ENCODE data around the gene AVL9.
A peak's percentile ranks its signal among the peaks of the same experiment; 100 is the strongest.
"Not testable (repeated sequence)": the region's sequence is repeated elsewhere in the genome, so short reads cannot be mapped to it uniquely, and the experiment has no call there.

The AVL9 gene

GRCh38 chr7:32496052-32496813 is 944 bp downstream of the AVL9 start:
- DNase-seq: no peak

GRCh38 chr7:32499755-32500154 is 4.5 kb downstream of the AVL9 start:
- DNase-seq: not testable (repeated sequence)

GRCh38 chr7:32500216-32500615 is 4.9 kb downstream of the AVL9 start:
- DNase-seq: not testable (repeated sequence)

- no peak for DNase-seq
Observed at GRCh38 chr7:32500922-32501341, 5.6 kb downstream of the AVL9 start.

- DNase-seq: no peak
Observed at GRCh38 chr7:32501522-32501921, 6.2 kb downstream of the AVL9 start.

GRCh38 chr7:32502728-32503127 is 7.4 kb downstream of the AVL9 start:
- peak; percentile 66 for DNase-seq

- DNase-seq: no peak
Observed at GRCh38 chr7:32506266-32507054, 11.2 kb downstream of the AVL9 start.

GRCh38 chr7:32507414-32507813 is 12.1 kb downstream of the AVL9 start:
- no peak for DNase-seq

- DNase-seq: no peak
Observed at GRCh38 chr7:32511791-32512190, 16.5 kb downstream of the AVL9 start.

GRCh38 chr7:32513210-32513609 is 17.9 kb downstream of the AVL9 start:
- DNase-seq: no peak

GRCh38 chr7:32515890-32516550 is 20.7 kb downstream of the AVL9 start:
- no peak for DNase-seq

- DNase-seq: no peak
Observed at GRCh38 chr7:32516551-32517100, 21.3 kb downstream of the AVL9 start.

GRCh38 chr7:32518534-32519140 is 23.3 kb downstream of the AVL9 start:
- DNase-seq: no peak

GRCh38 chr7:32519763-32520162 is 24.5 kb downstream of the AVL9 start:
- DNase-seq: no peak

GRCh38 chr7:32522746-32523530 is 27.6 kb downstream of the AVL9 start:
- DNase-seq: no peak

- no peak for DNase-seq
Observed at GRCh38 chr7:32524631-32525030, 29.3 kb downstream of the AVL9 start.

- DNase-seq: no peak
Observed at GRCh38 chr7:32525839-32526238, 30.6 kb downstream of the AVL9 start.

- no peak for DNase-seq
Observed at GRCh38 chr7:32531402-32531801, 36.1 kb downstream of the AVL9 start.

- DNase-seq: no peak
Observed at GRCh38 chr7:32532086-32532485, 36.8 kb downstream of the AVL9 start.

GRCh38 chr7:32532716-32533115 is 37.4 kb downstream of the AVL9 start:
- no peak for DNase-seq

- no peak for DNase-seq
Observed at GRCh38 chr7:32533276-32534029, 38.2 kb downstream of the AVL9 start.

All from activated effector memory CD4-positive, alpha-beta T cell treated with anti-CD3 and anti-CD28 coated beads, Interleukin-2, amount 50 U/mL, for 16 hours (primary cell).